ENCODE data around the gene ZBTB8OS. TPM values are rescaled to one million over a fixed set of nuclear protein-coding genes. Genes with fewer than 3 reads are reported as not detected.

ZBTB8OS gene
- total and polyA plus RNA-seq, 2 of the 8 experiments (the other 6 are each of a cell fraction or from before 2014, with no cell fraction given): 68.0 to 74.2 TPM

DNA sequence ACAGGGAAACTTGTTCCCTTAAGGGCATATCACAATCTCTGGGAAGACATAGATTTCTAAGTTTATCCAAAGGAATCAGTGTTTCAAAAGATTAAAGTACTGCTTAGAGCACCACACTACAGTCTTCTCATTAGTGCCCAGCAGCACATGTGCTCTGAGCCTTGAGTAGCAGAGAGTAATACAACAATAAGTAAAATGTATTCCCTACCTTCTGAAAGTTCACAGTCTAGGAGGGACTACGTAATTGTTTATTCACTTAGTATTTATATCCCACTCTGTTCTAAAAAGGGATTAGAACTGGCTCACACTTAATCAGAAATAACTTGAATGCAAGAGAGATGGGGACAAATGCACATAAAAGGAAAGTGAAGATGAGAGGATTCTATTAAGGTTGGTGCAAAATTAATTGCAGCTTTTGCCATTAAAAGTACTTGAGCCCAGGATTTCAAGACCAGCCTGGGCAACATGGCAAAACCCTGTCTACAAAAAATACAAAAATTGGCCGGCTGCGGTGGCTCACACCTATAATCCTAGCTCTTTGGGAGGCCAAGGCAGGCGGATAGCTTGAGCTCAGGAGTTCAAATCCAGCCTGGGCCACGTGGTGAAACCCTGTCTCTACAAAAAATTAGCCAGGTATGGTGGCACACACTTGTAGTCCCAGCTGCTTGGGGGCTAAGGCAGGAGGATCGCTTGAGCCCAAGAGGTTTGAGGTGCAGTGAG, 43.3 kb upstream of the ZBTB8OS start:
- Histone ChIP-seq H3K18ac (ENCODE audit: extremely low read depth, low read length) (no peak overlapping the region), H4K5ac (ENCODE audit: insufficient read length, low read depth, low read length) (no peak overlapping the region), H3K23me2 (ENCODE audit: low read depth, low read length) (no peaks in the 10 kb centered on the region), H2BK15ac (ENCODE audit: low read length) (no peak overlapping the region), H4K91ac (replicated peaks; ENCODE audit: insufficient read length, low read length) (no peak overlapping the region), H3K36me3 (ENCODE audit: control insufficient read depth in 2 of 4, insufficient read depth in 4 of 4, low read length in 3 of 4) (no peaks in the 10 kb centered on the region), H3K4me2 (ENCODE audit: insufficient read depth in 1 of 2, low read depth in 2 of 2, low read length in 2 of 2) (no peak overlapping the region), H3K4ac (replicated peaks; ENCODE audit: insufficient read length, low read depth, low read length) (no peak overlapping the region), H2BK20ac (ENCODE audit: low read length) (no peak overlapping the region), H3K9ac (replicated peaks in 1 of 4; ENCODE audit: extremely low read depth in 1 of 4, low read depth in 3 of 4, low read length in 3 of 4) (no peak overlapping the region), H2AFZ (ENCODE audit: low read length) (no peak overlapping the region), H3K27me3 (replicated peaks in 1 of 4; ENCODE audit: control insufficient read depth in 3 of 4, extremely low read depth in 1 of 4, insufficient read depth in 3 of 4, low read length in 3 of 4) (no peaks in the 10 kb centered on the region), H3K79me1 (ENCODE audit: low read depth, low read length) (no peaks in the 10 kb centered on the region), H4K20me1 (replicated peaks in 1 of 2; ENCODE audit: control insufficient read depth in 1 of 2, insufficient read depth in 2 of 2, low read length in 2 of 2) (no peaks in the 10 kb centered on the region), H3K4me1 (replicated peaks in 1 of 4; ENCODE audit: control insufficient read depth in 3 of 4, insufficient read depth in 4 of 4, low read length in 3 of 4) (no peaks in the 10 kb centered on the region), H3K56ac (replicated peaks; ENCODE audit: insufficient read length, low read depth, low read length) (no peak overlapping the region), H2BK12ac (ENCODE audit: low read depth, low read length) (no peak overlapping the region), H3K4me3 (ENCODE audit: extremely low read depth in 1 of 4, insufficient read depth in 2 of 4, low read depth in 3 of 4, low read length in 4 of 4) (no peak overlapping the region), H3K79me2 (ENCODE audit: control insufficient read depth in 1 of 2, insufficient read depth in 2 of 2, low read length in 2 of 2) (no peaks in the 10 kb centered on the region), H2BK5ac (ENCODE audit: low read depth, low read length) (no peak overlapping the region), H2AK5ac (ENCODE audit: low read depth, low read length) (no peak overlapping the region), H3K27ac (ENCODE audit: low read depth, low read length) (no peak overlapping the region), H3K23ac (ENCODE audit: insufficient read length) (no peak overlapping the region), H3K9me3 (ENCODE audit: insufficient read depth in 2 of 2, low read depth in 1 of 2, low read length in 1 of 2) (peaks cover 0 to 2% of the 10 kb centered on the region in 2 experiments; a peak in 1 of 4 replicates), H4K8ac (ENCODE audit: extremely low read depth, insufficient read depth, low read length) (no peak overlapping the region), H3K14ac (ENCODE audit: insufficient read length) (no peak overlapping the region), H2BK120ac (replicated peaks; ENCODE audit: low read depth, low read length) (no peak overlapping the region)
- no peak for DNase-seq (ENCODE audit: low read depth in 1 of 2, low spot score in 2 of 2)
- no peak for FAIRE-seq
- WGBS, 2 experiments (ENCODE audit: extremely low coverage in 1 of 2, insufficient coverage in 1 of 2, insufficient read length in 1 of 2, insufficient replicate concordance in 2 of 2, low coverage in 1 of 2, low lambda C conversion rate in 2 of 2, missing lambda C conversion rate in 1 of 2): 90% methylated on average over 6 of the region's 6 CpGs; no CpG with 5 or more reads in 1 of the 2 experiments
- no peak for TF ChIP-seq BCL11A (IDR thresholded peaks at IDR 0.05; ENCODE audit: low read depth in 2 of 2, low read length in 2 of 2)
- TF ChIP-seq CHD1 (IDR thresholded peaks at IDR 0.05; ENCODE audit: low read depth, low read length): no peak
- no peak for TF ChIP-seq RXRA (IDR thresholded peaks at IDR 0.05; ENCODE audit: insufficient read depth, low read depth, low read length)
- no peak for TF ChIP-seq BRCA1 (IDR thresholded peaks at IDR 0.05; ENCODE audit: low read depth, low read length)
- TF ChIP-seq RNF2 (IDR thresholded peaks at IDR 0.05; ENCODE audit: borderline replicate concordance, low read depth, low read length, missing control alignments, poor library complexity, severe bottlenecking): no peak
- ChIA-PET POLR2A (ENCODE audit: partially characterized antibody) (interaction anchor here (0.6 to 15.0 kb wide), 7 partner anchors 8 to 81 kb away, joined by 3 to 124 read pairs (median 4); no protein-coding TSS in a partner anchor), CTCF (ENCODE audit: partially characterized antibody) (interaction anchor here (0.6 to 2.3 kb wide), 5 partner anchors 19 to 293 kb away, joined by 3 to 18 read pairs (median 5); no protein-coding TSS in a partner anchor)

All from H1 (cell line).